NOMO-1 treated with DMSO at 0.1 percent for 48 hours (cell line): ENCODE results near the gene SLC7A4.
A peak's percentile ranks its signal among the peaks of the same experiment; 100 is the strongest.
"Not testable (repeated sequence)": the region's sequence is repeated elsewhere in the genome, so short reads cannot be mapped to it uniquely, and the experiment has no call there.

Source experiments
- DNase-seq: peaks from one replicate; lab custom pipeline; 2025; ENCODE audit not compliant: unreplicated experiment; lab: John Stamatoyannopoulos, UW

Gene SLC7A4

GRCh38 chr22:21022955-21023614, 9.3 kb downstream of the SLC7A4 start:
- no peak for DNase-seq

GRCh38 chr22:21022507-21022906, 9.9 kb downstream of the SLC7A4 start:
- DNase-seq, result no peak

GRCh38 chr22:21020802-21021429, 11.4 kb downstream of the SLC7A4 start:
- DNase-seq, result peak; percentile 14

- DNase-seq, result no peak
Measured at GRCh38 chr22:21018314-21018713, 14.0 kb downstream of the SLC7A4 start.

- DNase-seq, result no peak
Measured at GRCh38 chr22:21016644-21017420, 15.5 kb downstream of the SLC7A4 start.

GRCh38 chr22:21015466-21016006, 16.8 kb downstream of the SLC7A4 start:
- no peak for DNase-seq

GRCh38 chr22:21014726-21015465, 17.5 kb downstream of the SLC7A4 start, which contains the start of gene P2RX6:
TSS of gene P2RX6 (plus strand) at chr22:21015165. CDS start at chr22:21015175, 10 bp downstream.
- no peak for DNase-seq

- peak; percentile 93 for DNase-seq
Measured at GRCh38 chr22:21014202-21014725, 18.1 kb downstream of the SLC7A4 start.

- no peak for DNase-seq
Measured at GRCh38 chr22:21013657-21014201, 18.6 kb downstream of the SLC7A4 start.

- no peak for DNase-seq
Measured at GRCh38 chr22:21012446-21013407, 19.6 kb downstream of the SLC7A4 start.

GRCh38 chr22:21010426-21011113, 21.8 kb downstream of the SLC7A4 start:
- DNase-seq, result no peak

GRCh38 chr22:21009638-21010425, 22.5 kb downstream of the SLC7A4 start:
- DNase-seq, result peak; percentile 19

GRCh38 chr22:21009208-21009607, 23.2 kb downstream of the SLC7A4 start:
- DNase-seq, result not testable (repeated sequence)

GRCh38 chr22:21003782-21004181, 28.6 kb downstream of the SLC7A4 start:
- DNase-seq, result no peak

- DNase-seq, result peak; percentile 95
Measured at GRCh38 chr22:21001601-21002325, 30.6 kb downstream of the SLC7A4 start, which contains the start of gene THAP7. TSS of gene THAP7 (minus strand) at chr22:21002118. CDS start at chr22:21001911, 207 bp downstream.

GRCh38 chr22:21000987-21001600, 31.3 kb downstream of the SLC7A4 start:
- no peak for DNase-seq
